ENCODE results near the gene LINGO3.

LINGO3 gene

GRCh38 chr19:2269244-2270156 is 38.5 kb downstream of the LINGO3 start:
- Mint-ChIP-seq H3K4me1 (ENCODE audit: low read depth) (peaks cover 70% of the 10 kb centered on the region), H3K9me3 (no peaks in the 10 kb centered on the region), H3K4me3 (peak overlapping the region; percentile 90), H3K27me3 (no peaks in the 10 kb centered on the region), H3K36me3 (ENCODE audit: low read depth) (peaks cover 54% of the 10 kb centered on the region), H3K27ac (peak overlapping the region; percentile 98)
- intact Hi-C loops (cut with micrococcal nuclease), result loop anchor here (5.0 to 10.0 kb wide), 2 partner anchors 117 to 345 kb away; partner anchors contain the start of gene AP3D1

- peaks cover 48% of the 10 kb centered on the region for H3K36me3 Mint-ChIP-seq (ENCODE audit: low read depth)
- no peaks in the 10 kb centered on the region for H3K9me3 Mint-ChIP-seq
- intact Hi-C loops (cut with micrococcal nuclease), result no loop called here
- peak overlapping the region; percentile 90 for H3K4me3 Mint-ChIP-seq
- no peaks in the 10 kb centered on the region for H3K27me3 Mint-ChIP-seq
- peaks cover 64% of the 10 kb centered on the region for H3K4me1 Mint-ChIP-seq (ENCODE audit: low read depth)
- peak overlapping the region; percentile 98 for H3K27ac Mint-ChIP-seq
Measured at GRCh38 chr19:2268861-2269243, 39.1 kb downstream of the LINGO3 start.

GRCh38 chr19:2268480-2268830 is 39.5 kb downstream of the LINGO3 start:
- intact Hi-C loops (cut with micrococcal nuclease), result no loop called here
- peaks cover 44% of the 10 kb centered on the region for H3K36me3 Mint-ChIP-seq (ENCODE audit: low read depth)
- H3K27me3 Mint-ChIP-seq, result no peaks in the 10 kb centered on the region
- peak overlapping the region; percentile 98 for H3K27ac Mint-ChIP-seq
- H3K4me3 Mint-ChIP-seq, result peak overlapping the region; percentile 90
- H3K9me3 Mint-ChIP-seq, result no peaks in the 10 kb centered on the region
- peaks cover 64% of the 10 kb centered on the region for H3K4me1 Mint-ChIP-seq (ENCODE audit: low read depth)

GRCh38 chr19:2266183-2266993 is 41.6 kb downstream of the LINGO3 start:
- H3K36me3 Mint-ChIP-seq (ENCODE audit: low read depth), result peaks cover 23% of the 10 kb centered on the region
- H3K27me3 Mint-ChIP-seq, result no peaks in the 10 kb centered on the region
- H3K4me3 Mint-ChIP-seq, result peak overlapping the region; percentile 69
- H3K9me3 Mint-ChIP-seq, result no peaks in the 10 kb centered on the region
- peaks cover 53% of the 10 kb centered on the region for H3K4me1 Mint-ChIP-seq (ENCODE audit: low read depth)
- H3K27ac Mint-ChIP-seq, result peak overlapping the region; percentile 98
- intact Hi-C loops (cut with micrococcal nuclease), result no loop called here

- peaks cover 42% of the 10 kb centered on the region for H3K4me1 Mint-ChIP-seq (ENCODE audit: low read depth)
- no peak overlapping the region for H3K4me3 Mint-ChIP-seq
- H3K9me3 Mint-ChIP-seq, result no peaks in the 10 kb centered on the region
- no peaks in the 10 kb centered on the region for H3K36me3 Mint-ChIP-seq (ENCODE audit: low read depth)
- no peaks in the 10 kb centered on the region for H3K27me3 Mint-ChIP-seq
- H3K27ac Mint-ChIP-seq, result no peak overlapping the region
- intact Hi-C loops (cut with micrococcal nuclease), result no loop called here
Measured at GRCh38 chr19:2261438-2262172, 46.3 kb downstream of the LINGO3 start.

GRCh38 chr19:2260341-2260805 is 47.6 kb downstream of the LINGO3 start:
- intact Hi-C loops (cut with micrococcal nuclease), result no loop called here
- peaks cover 8% of the 10 kb centered on the region for H3K27me3 Mint-ChIP-seq
- peaks cover 30% of the 10 kb centered on the region for H3K4me1 Mint-ChIP-seq (ENCODE audit: low read depth)
- H3K36me3 Mint-ChIP-seq (ENCODE audit: low read depth), result no peaks in the 10 kb centered on the region
- no peak overlapping the region for H3K27ac Mint-ChIP-seq
- H3K4me3 Mint-ChIP-seq, result no peak overlapping the region
- H3K9me3 Mint-ChIP-seq, result no peaks in the 10 kb centered on the region

GRCh38 chr19:2259336-2259735 is 48.6 kb downstream of the LINGO3 start:
- no peak overlapping the region for H3K27ac Mint-ChIP-seq
- no peak overlapping the region for H3K4me3 Mint-ChIP-seq
- H3K9me3 Mint-ChIP-seq, result no peaks in the 10 kb centered on the region
- intact Hi-C loops (cut with micrococcal nuclease), result no loop called here
- no peaks in the 10 kb centered on the region for H3K36me3 Mint-ChIP-seq (ENCODE audit: low read depth)
- peaks cover 15% of the 10 kb centered on the region for H3K27me3 Mint-ChIP-seq
- peaks cover 23% of the 10 kb centered on the region for H3K4me1 Mint-ChIP-seq (ENCODE audit: low read depth)

All from dendritic cell treated with granulocyte-macrophage colony-stimulating factor and Interleukin-4, amounts not matched to agents 40 ng/mL and 50 ng/mL, for 4 days (primary cell).